IMR-90 (cell line): ENCODE results near the gene ACAD10. TPM values are rescaled to one million over a fixed set of nuclear protein-coding genes. Genes with fewer than 3 reads are reported as not detected.

Source experiments
- ATAC-seq: fragments of 200-7000 bp; cut with Tn5 transposase; 2 replicates; pipeline ENCODE4 v1.9.1; 2020; ENCODE audit warnings: low read depth, mild to moderate bottlenecking, moderate library complexity
- BruUV-seq: library from RNA; stranded (reverse); fragments of 400-500 nt; replicated peaks from 2 replicates; lab custom pipeline; 2021; lab: Mats Ljungman, UMichigan
- CTCF ChIA-PET: fragments of 300-600 bp; formaldehyde crosslinking; extraction: SDS; loops from one replicate; lab custom pipeline; 2021; ENCODE audit warnings: antibody characterized with exemption; lab: Yijun Ruan, JAX
- POLR2A ChIA-PET: fragments of 300-600 bp; sonication (Branson Sonifier 250); formaldehyde crosslinking; loops from one replicate; lab custom pipeline; 2022; ENCODE audit warnings: antibody characterized with exemption; ENCODE audit not compliant: unreplicated experiment; lab: Charles Lee
- DNase-seq: peaks from one replicate; pipeline ENCODE4 v3.0.0; 2013
- H2AFZ ChIP-seq: replicated peaks from 2 replicates; pipeline ENCODE3; 2013; ENCODE audit warnings: low read length, mild to moderate bottlenecking; ENCODE audit not compliant: poor library complexity
- H2AK5ac ChIP-seq: 2 replicates; pipeline ENCODE4 v1.6.1; 2013; ENCODE audit warnings: low read depth, low read length, inconsistent platforms
- H2AK9ac ChIP-seq: replicated peaks from 2 replicates; pipeline ENCODE3; 2013; ENCODE audit warnings: mild to moderate bottlenecking, low read depth, low read length, moderate library complexity; ENCODE audit not compliant: poor library complexity
- H2BK120ac ChIP-seq: 2 replicates; pipeline ENCODE4 v1.6.1; 2013; ENCODE audit warnings: low read depth, low read length, inconsistent platforms
- H2BK15ac ChIP-seq: 3 replicates; pipeline ENCODE4 v1.6.1; 2013; ENCODE audit warnings: low read depth, low read length, inconsistent platforms
- H2BK20ac ChIP-seq: 2 replicates; pipeline ENCODE4 v1.6.1; 2013; ENCODE audit warnings: low read depth, mild to moderate bottlenecking, inconsistent platforms, low read length, moderate library complexity
- H2BK5ac ChIP-seq: 2 replicates; pipeline ENCODE4 v1.6.1; 2013; ENCODE audit warnings: mild to moderate bottlenecking, low read depth, low read length, inconsistent platforms; ENCODE audit not compliant: poor library complexity, severe bottlenecking
- H3K14ac ChIP-seq: replicated peaks from 2 replicates; pipeline ENCODE4 v1.6.1; 2013; ENCODE audit warnings: low read depth, low read length, inconsistent platforms
- H3K18ac ChIP-seq: 2 replicates; pipeline ENCODE4 v1.6.1; 2013; ENCODE audit warnings: low read depth, low read length, control low read depth
- H3K23ac ChIP-seq: 2 replicates; pipeline ENCODE4 v1.6.1; 2013; ENCODE audit warnings: low read depth, low read length, inconsistent platforms
- H3K27ac ChIP-seq: 2 replicates; pipeline ENCODE4 v1.5.1; 2013; ENCODE audit warnings: mild to moderate bottlenecking, control low read depth, low read length; ENCODE audit not compliant: insufficient read depth
- H3K27me3 ChIP-seq: 2 replicates; pipeline ENCODE4 v1.6.1; 2013; ENCODE audit warnings: low read length; ENCODE audit not compliant: control insufficient read depth, insufficient read depth
- H3K36me3 ChIP-seq: 2 replicates; pipeline ENCODE4 v1.6.1; 2013; ENCODE audit warnings: low read length, mixed read lengths; ENCODE audit not compliant: control insufficient read depth, insufficient read depth
- H3K4ac ChIP-seq: 2 replicates; pipeline ENCODE4 v1.6.1; 2013; ENCODE audit warnings: low read depth, low read length, inconsistent platforms
- H3K4me1 ChIP-seq: 2 replicates; pipeline ENCODE4 v1.6.1; 2013; ENCODE audit warnings: low read length, mixed read lengths; ENCODE audit not compliant: control insufficient read depth, insufficient read depth
- H3K4me2 ChIP-seq: 2 replicates; pipeline ENCODE4 v1.6.1; 2013; ENCODE audit warnings: low read depth, mild to moderate bottlenecking, control low read depth, low read length, moderate library complexity
- H3K4me3 ChIP-seq: 2 replicates; pipeline ENCODE4 v1.5.1; 2013; ENCODE audit warnings: low read depth, mild to moderate bottlenecking, control low read depth, low read length, moderate library complexity; ENCODE audit not compliant: insufficient read depth
- H3K56ac ChIP-seq: 2 replicates; pipeline ENCODE4 v1.6.1; 2013; ENCODE audit warnings: low read length, inconsistent platforms; ENCODE audit not compliant: insufficient read depth; ENCODE audit errors: extremely low read depth
- H3K79me1 ChIP-seq, 2 experiments: 2 replicates each; pipeline ENCODE4 v1.6.1; 2013; ENCODE audit warnings: low read length in 2 of 2, inconsistent platforms in 1 of 2, low read depth in 1 of 2
- H3K9ac ChIP-seq: 2 replicates; pipeline ENCODE4 v1.6.1; 2013; ENCODE audit warnings: low read depth, low read length, control low read depth
- H3K9me1 ChIP-seq: 2 replicates; pipeline ENCODE4 v1.6.1; 2013; ENCODE audit warnings: low read length, inconsistent platforms; ENCODE audit not compliant: insufficient read depth
- H3K9me3 ChIP-seq: 2 replicates; pipeline ENCODE4 v1.6.1; 2013; ENCODE audit warnings: low read length; ENCODE audit not compliant: control insufficient read depth, insufficient read depth
- H4K20me1 ChIP-seq: 2 replicates; pipeline ENCODE4 v1.6.1; 2013; ENCODE audit warnings: low read length, inconsistent platforms; ENCODE audit not compliant: insufficient read depth
- H4K5ac ChIP-seq: 2 replicates; pipeline ENCODE4 v1.6.1; 2013; ENCODE audit warnings: mild to moderate bottlenecking, low read depth, low read length, control low read depth
- H4K8ac ChIP-seq, 2 experiments: 2 replicates each; pipeline ENCODE4 v1.6.1; 2013; ENCODE audit warnings: low read depth in 2 of 2, low read length in 2 of 2, control low read depth in 1 of 2, inconsistent platforms in 1 of 2
- H4K91ac ChIP-seq: 2 replicates; pipeline ENCODE4 v1.6.1; 2013; ENCODE audit warnings: low read depth, low read length, inconsistent platforms; ENCODE audit not compliant: insufficient read depth
- BHLHE40 ChIP-seq: fragments of 150-350 bp; IDR thresholded peaks from 2 replicates; pipeline ENCODE4 v1.6.1; 2016; ENCODE audit warnings: mild to moderate bottlenecking, low read depth, low read length
- CEBPB ChIP-seq: IDR thresholded peaks from 2 replicates; pipeline ENCODE4 v1.6.1; 2012; ENCODE audit warnings: low read depth, low read length, improper control_type of control experiment
- CHD1 ChIP-seq: IDR thresholded peaks from 2 replicates; pipeline ENCODE4 v1.6.1; 2012; ENCODE audit warnings: low read depth, low read length, improper control_type of control experiment
- CTCF ChIP-seq: conservative IDR thresholded peaks from 2 replicates; pipeline ENCODE4 v1.5.1; 2012; ENCODE audit warnings: mild to moderate bottlenecking, low read depth, low read length, improper control_type of control experiment
- ELK1 ChIP-seq: fragments of 150-350 bp; IDR thresholded peaks from 2 replicates; pipeline ENCODE4 v1.6.1; 2016; ENCODE audit warnings: low read depth, mild to moderate bottlenecking, low read length, moderate library complexity, borderline replicate concordance
- MAFK ChIP-seq: IDR thresholded peaks from 2 replicates; pipeline ENCODE4 v1.6.1; 2012; ENCODE audit warnings: low read depth, low read length, improper control_type of control experiment
- MAZ ChIP-seq: IDR thresholded peaks from 2 replicates; pipeline ENCODE4 v1.6.1; 2012; ENCODE audit warnings: low read depth, mild to moderate bottlenecking, low read length, improper control_type of control experiment, moderate library complexity, borderline replicate concordance
- MXI1 ChIP-seq: IDR thresholded peaks from 2 replicates; pipeline ENCODE4 v1.6.1; 2012; ENCODE audit warnings: low read depth, mild to moderate bottlenecking, low read length, moderate library complexity, borderline replicate concordance
- POLR2A ChIP-seq: IDR thresholded peaks from 2 replicates; pipeline ENCODE4 v1.6.1; 2012; ENCODE audit warnings: mild to moderate bottlenecking, low read depth, low read length
- RAD21 ChIP-seq: IDR thresholded peaks from 2 replicates; pipeline ENCODE4 v1.6.1; 2012; ENCODE audit warnings: low read length, improper control_type of control experiment
- RCOR1 ChIP-seq: IDR thresholded peaks from 2 replicates; pipeline ENCODE4 v1.6.1; 2012; ENCODE audit warnings: mild to moderate bottlenecking, low read length, improper control_type of control experiment; ENCODE audit not compliant: insufficient replicate concordance
- RFX5 ChIP-seq: IDR thresholded peaks from 2 replicates; pipeline ENCODE4 v1.8.0; 2012; ENCODE audit warnings: low read depth, mild to moderate bottlenecking, low read length, moderate library complexity
- SMC3 ChIP-seq: fragments of 150-350 bp; IDR thresholded peaks from 2 replicates; pipeline ENCODE4 v1.6.1; 2016; ENCODE audit warnings: low read depth, mild to moderate bottlenecking, antibody characterized with exemption, low read length, moderate library complexity
- WGBS, 2 experiments: methylation state at CpG; one replicate each; pipeline versions ENCODE4 v1.1.5 to v1.1.7; 2013; ENCODE audit warnings: missing lambda C conversion rate in 2 of 2; ENCODE audit not compliant: insufficient read length in 1 of 2; ENCODE audit errors: extremely low coverage in 2 of 2; 5-methylcytosine and 5-hydroxymethylcytosine counted together
- dilution Hi-C: fragments of 300-500 bp; cut with HindIII; formaldehyde crosslinking; loops from one replicate; pipeline ENCODE4 v1.14.3; 2018; ENCODE audit warnings: low sequenced_read_pairs; ENCODE audit not compliant: unreplicated experiment
- in situ Hi-C: fragments of 300-500 bp; cut with MboI; formaldehyde crosslinking; loops from 3 replicates; pipeline ENCODE4 v1.14.3; 2019; ENCODE audit warnings: low sequenced_read_pairs, inconsistent platforms, mixed read lengths
- intact Hi-C: fragments of 100-400 bp; cut with micrococcal nuclease; formaldehyde crosslinking; loops from 2 replicates; pipeline ENCODE4 v1.10.0; 2022
- polyA plus RNA-seq, 3 experiments: library from polyadenylated mRNA; depleted of rRNA; stranded (reverse); fragments of >200 nt; gene quantifications; 2 replicates each; pipeline ENCODE4 v1.2.3, GENCODE V29; 2012; ENCODE audit warnings: low replicate concordance in 1 of 3
- total RNA-seq: library from RNA; depleted of rRNA; stranded (reverse); fragments of >200 nt; gene quantifications from 2 replicates; pipeline ENCODE4 v1.2.3, GENCODE V29; 2012
- TF ChIP-seq, protein P1 (sequence below): fragments of 150-350 bp; IDR thresholded peaks from 2 replicates; pipeline ENCODE4 v1.6.1; 2017; ENCODE audit warnings: mild to moderate bottlenecking, antibody characterized with exemption, low read length, low read depth

The ACAD10 gene
- total and polyA plus RNA-seq, 2 of the 4 experiments (the other 2 are of a cell fraction) = 12.4 to 21.0 TPM

- Histone ChIP-seq H3K56ac (no peak overlapping the region), H3K4me3 (peak overlapping the region; percentile 1; the same call in 1 of the 2 replicates), H3K9ac (no peak overlapping the region), H2BK120ac (no peak overlapping the region), H3K4ac (no peak overlapping the region), H3K4me2 (peak overlapping the region; percentile 88; the same call in 1 of the 2 replicates), H3K9me1 (peaks cover 13% of the 10 kb centered on the region), H4K5ac (no peak overlapping the region), H2AFZ (no peak overlapping the region), H3K4me1 (peaks cover 6% of the 10 kb centered on the region), H3K79me1 (peaks cover 14 to 46% of the 10 kb centered on the region in 2 experiments), H3K23ac (peak overlapping the region; percentile 46; the same call in 1 of the 2 replicates), H2BK5ac (no peak overlapping the region), H4K8ac (peak overlapping the region in 1 of 2 experiments; percentile 41; a peak in 1 of 4 replicates), H3K27me3 (no peaks in the 10 kb centered on the region), H3K36me3 (peaks cover 3% of the 10 kb centered on the region; the same call in 1 of the 2 replicates), H2BK20ac (no peak overlapping the region), H2AK5ac (peak overlapping the region; percentile 31; the same call in 1 of the 2 replicates), H3K18ac (no peak overlapping the region), H3K14ac (0 out of 2 replicates have a peak overlapping the region, but pooled peaks have one; percentile 41), H4K91ac (no peak overlapping the region), H3K9me3 (no peaks in the 10 kb centered on the region), H3K27ac (no peak overlapping the region), H2BK15ac (no peak overlapping the region), H4K20me1 (peaks cover 30% of the 10 kb centered on the region), H2AK9ac (no peak overlapping the region)
- CTCF ChIA-PET = interaction anchor here (0.7 kb wide), 1 partner anchor 20 kb away, joined by 3 read pairs; no protein-coding TSS in a partner anchor
- intact Hi-C loops = loop anchor here (5.0 kb wide), 1 partner anchor 44 kb away; no protein-coding TSS in a partner anchor
- no TSS peak for BruUV-seq
- WGBS, 2 experiments = 94% methylated on average over 6 of the region's 9 CpGs; no CpG with 5 or more reads in 1 of the 2 experiments
- DNase-seq = no peak
- in situ Hi-C loops = no loop called here
- POLR2A ChIA-PET = interaction anchor here (0.6 kb wide), 1 partner anchor 539 kb away, joined by 3 read pairs; no protein-coding TSS in a partner anchor
- ATAC-seq = no peak
- dilution Hi-C loops = no loop called here
- TF ChIP-seq CTCF (no peak), MAZ (no peak), SMC3 (no peak), RAD21 (no peak), MXI1 (no peak), MAFK (no peak), RCOR1 (no peak), ELK1 (no peak), BHLHE40 (no peak), CHD1 (no peak), POLR2A (no peak), RFX5 (no peak), CEBPB (no peak)
- TF ChIP-seq, protein P1, sequence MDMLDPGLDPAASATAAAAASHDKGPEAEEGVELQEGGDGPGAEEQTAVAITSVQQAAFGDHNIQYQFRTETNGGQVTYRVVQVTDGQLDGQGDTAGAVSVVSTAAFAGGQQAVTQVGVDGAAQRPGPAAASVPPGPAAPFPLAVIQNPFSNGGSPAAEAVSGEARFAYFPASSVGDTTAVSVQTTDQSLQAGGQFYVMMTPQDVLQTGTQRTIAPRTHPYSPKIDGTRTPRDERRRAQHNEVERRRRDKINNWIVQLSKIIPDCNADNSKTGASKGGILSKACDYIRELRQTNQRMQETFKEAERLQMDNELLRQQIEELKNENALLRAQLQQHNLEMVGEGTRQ = no peak
These were observed 82.5 kb downstream of the ACAD10 start for GRCh38 chr12:111768159-111768895.
